Heart left ventricle (tissue), 16 donors: ENCODE results near the gene TOPBP1. TPM values are rescaled to one million over a fixed set of nuclear protein-coding genes. Genes with fewer than 3 reads are reported as not detected.

Source experiments
- ATAC-seq, 4 donors: fragments of 200-7000 bp; cut with Tn5 transposase; one replicate each; pipeline ENCODE4 v1.9.1; 2020 to 2022; ENCODE audit warnings: moderate library complexity in 4 of 4, mild to moderate bottlenecking in 3 of 4, moderate number of reproducible peaks in 1 of 4
- DNase-seq, 5 donors: peaks; one replicate each; pipeline ENCODE4 v3.0.0-alpha.2; 2020
- H3K27ac ChIP-seq, 12 donors: fragments of 200-600 bp; sonication (generic) in 4 of 12; one replicate each; pipeline versions ENCODE4 v1.5.0 to v1.8.0; 2016 to 2022; ENCODE audit warnings: mild to moderate bottlenecking in 2 of 12
- H3K27me3 ChIP-seq, 9 donors: fragments of 200-600 bp; sonication (generic) in 2 of 9; one replicate each; pipeline versions ENCODE4 v1.5.1 to v1.8.0; 2016 to 2022; ENCODE audit warnings: mild to moderate bottlenecking in 3 of 9
- H3K36me3 ChIP-seq, 9 donors: fragments of 200-600 bp; sonication (generic) in 2 of 9; one replicate each; pipeline versions ENCODE4 v1.5.0 to v1.8.0; 2018 to 2022; ENCODE audit warnings: mild to moderate bottlenecking in 2 of 9
- H3K4me1 ChIP-seq, 12 donors: fragments of 200-600 bp; sonication (generic) in 4 of 12; one replicate each; pipeline versions ENCODE4 v1.5.0 to v1.8.0; 2016 to 2022; ENCODE audit warnings: mild to moderate bottlenecking in 3 of 12
- H3K4me3 ChIP-seq, 12 donors: fragments of 200-600 bp; sonication (generic) in 4 of 12; one replicate each; pipeline versions ENCODE4 v1.5.0 to v1.8.0; 2017 to 2022; ENCODE audit warnings: mild to moderate bottlenecking in 9 of 12, moderate library complexity in 4 of 12
- H3K9me3 ChIP-seq, 12 donors: fragments of 200-600 bp; sonication (generic) in 4 of 12; one replicate each; pipeline versions ENCODE4 v1.5.0 to v1.8.0; 2016 to 2022; ENCODE audit warnings: mild to moderate bottlenecking in 1 of 12
- CTCF ChIP-seq, 12 donors: fragments of 200-600 bp; sonication (generic) in 4 of 12; IDR thresholded peaks; one replicate each; pipeline versions ENCODE4 v1.5.0 to v1.8.0; 2018 to 2022; ENCODE audit warnings: antibody characterized with exemption in 12 of 12, mild to moderate bottlenecking in 5 of 12
- POLR2A ChIP-seq, 2 donors: fragments of 450-650 bp; IDR thresholded peaks; one replicate each; pipeline ENCODE4 v1.6.1; 2017; ENCODE audit warnings: antibody characterized with exemption in 2 of 2, mild to moderate bottlenecking in 2 of 2, moderate library complexity in 2 of 2
- WGBS, 4 donors: extraction: QIAGEN DNeasy Blood & Tissue Kit in 2 of 4; methylation state at CpG; one replicate each; pipeline versions ENCODE4 v1.1.5 to v1.1.7; 2013 to 2018; 5-methylcytosine and 5-hydroxymethylcytosine counted together
- intact Hi-C, 10 donors: fragments of 100-400 bp; cut with DNase I; formaldehyde crosslinking; loops; one replicate each; pipeline versions ENCODE4 v1.11.1 to v1.14.2; 2022
- polyA plus RNA-seq, 2 donors: library from polyadenylated mRNA; stranded (reverse); fragments of 200-250 nt; gene quantifications; one replicate each; pipeline ENCODE4 v1.2.3, GENCODE V29; 2013
- total RNA-seq, 9 donors: library from RNA; depleted of rRNA in 2 of 9; stranded (reverse); fragments of >200 nt in 2 of 9; fragmentation: NEBNext Ultra II Directional in 3 of 9; extraction: Animal tissue kit (Norgen Biotek cat#: 25700) in 3 of 9; gene quantifications; one replicate each; pipeline versions ENCODE4 v1.1.0 to v1.2.4, GENCODE V29; 2016 to 2023
- donor health status: ischemic (EF 13 %, LVEDD 7.1; RV severe dilation, severe dysfunction).
- donor health status: healthy with polysubstance abuse.
- donor health status: DM: no; HTN: yes; CAD: no.
- donor health status: DM: no; HTN: no; CAD: no.
- donor health status: ischemic (EF 25% LVEDD 6.9; RV normal size, moderate dysfunction).
- donor health status: ischemic (EF 25% LVEDD 5.7; RV mildly dilated, moderate dysfunction).
- donor health status: healthy.
- donor health status: DM: yes; HTN: yes; CAD: no.
- donor health status: ischemic (EF 35%, LVEDD 5.7; RV mildly dilated, moderate dysfunction).
- donor health status: nonischemic (EF 11% LVEDD 7.7; RV severe dilation, severe dysfunction).
- donor health status: DM: yes; HTN: yes; CAD: no.
- donor health status: PGD.
- donor health status: ischemic (EF 29% LVEDD 5.4; RV normal size, mild dysfunction).
- donor health status: nonischemic (EF 23%, LVEDD 6.1; RV moderate dilation, normal function).

TOPBP1 gene
- total and polyA plus RNA-seq, 11 donors, result 2.6 to 18.3 (median 11.7) TPM

GRCh38 chr3:133620066-133620784, 41.5 kb downstream of the TOPBP1 start:
- intact Hi-C loops, result no loop called here
- H3K36me3 ChIP-seq, result peaks cover 0 to 98% (median 91%) of the 10 kb centered on the region in 9 donors
- 94 to 98% (median 97%) methylated on average over 13 of the region's 13 CpGs for WGBS, 4 donors

GRCh38 chr3:133611534-133611933, 50.2 kb downstream of the TOPBP1 start:
- no peaks in the 10 kb centered on the region for H3K4me1 ChIP-seq
- H3K4me3 ChIP-seq, result no peak overlapping the region
- ATAC-seq (no peak), DNase-seq (no peak)
- H3K9me3 ChIP-seq, result no peaks in the 10 kb centered on the region
- no peak overlapping the region for H3K27ac ChIP-seq
- peaks cover 0 to 97% (median 82%) of the 10 kb centered on the region in 9 donors for H3K36me3 ChIP-seq
- no peaks in the 10 kb centered on the region for H3K27me3 ChIP-seq
- TF ChIP-seq CTCF (IDR thresholded peaks at IDR 0.05) (no peak), POLR2A (IDR thresholded peaks at IDR 0.05) (no peak)
- intact Hi-C loops, result no loop called here
- WGBS, 4 donors, result 94 to 99% (median 98%) methylated on average over 2 of the region's 2 CpGs

More at GRCh38 chr3:133620066-133620784, 41.5 kb downstream of the TOPBP1 start:
- Histone ChIP-seq H3K27ac (no peak overlapping the region), H3K4me1 (no peaks in the 10 kb centered on the region), H3K27me3 (no peaks in the 10 kb centered on the region), H3K4me3 (no peak overlapping the region), H3K9me3 (no peaks in the 10 kb centered on the region)
- TF ChIP-seq CTCF (IDR thresholded peaks at IDR 0.05) (no peak), POLR2A (IDR thresholded peaks at IDR 0.05) (no peak)
- ATAC-seq, result no peak
- DNase-seq, result no peak

GRCh38 chr3:133610031-133610430, 51.7 kb downstream of the TOPBP1 start:
- H3K36me3 ChIP-seq, result peaks cover 0 to 95% (median 69%) of the 10 kb centered on the region in 9 donors

GRCh38 chr3:133608388-133608787, 53.4 kb downstream of the TOPBP1 start:
- no peaks in the 10 kb centered on the region for H3K9me3 ChIP-seq
- no peak overlapping the region for H3K27ac ChIP-seq
- TF ChIP-seq CTCF (IDR thresholded peaks at IDR 0.05) (no peak), POLR2A (IDR thresholded peaks at IDR 0.05) (no peak)
- H3K27me3 ChIP-seq, result no peaks in the 10 kb centered on the region
- no peaks in the 10 kb centered on the region for H3K4me1 ChIP-seq
- no peak overlapping the region for H3K4me3 ChIP-seq
- intact Hi-C loops, result no loop called here
- DNase-seq (no peak), ATAC-seq (no peak)
- 58 to 73% (median 69%) methylated on average over 2 of the region's 2 CpGs for WGBS, 4 donors
- H3K36me3 ChIP-seq, result peaks cover 0 to 82% (median 65%) of the 10 kb centered on the region in 9 donors

More at GRCh38 chr3:133610031-133610430, 51.7 kb downstream of the TOPBP1 start:
- Histone ChIP-seq H3K9me3 (no peaks in the 10 kb centered on the region), H3K4me3 (no peak overlapping the region), H3K4me1 (no peaks in the 10 kb centered on the region), H3K27me3 (no peaks in the 10 kb centered on the region), H3K27ac (no peak overlapping the region)
- intact Hi-C loops, result no loop called here
- ATAC-seq, result no peak
- TF ChIP-seq CTCF (IDR thresholded peaks at IDR 0.05), result no peak
- TF ChIP-seq POLR2A (IDR thresholded peaks at IDR 0.05), result no peak
- no peak for DNase-seq
